T-helper 1 cell treated with Interleukin-12 subunit alpha and Interleukin-12 subunit beta and Interleukin-4 antibody, amounts not matched to agents 30 ng/mL and 1 ng/mL, for 36 hours (primary cell): Measurements from ENCODE around the gene UTP25. TPM values are rescaled to one million over a fixed set of nuclear protein-coding genes. Genes with fewer than 3 reads are reported as not detected.

Experiments
- intact Hi-C: fragments of 100-400 bp; cut with micrococcal nuclease; formaldehyde crosslinking; loops from one replicate; pipeline ENCODE4 v1.15.1; 2024
- total RNA-seq: library from RNA; stranded (reverse); gene quantifications from 2 replicates; pipeline ENCODE4 v1.2.3, GENCODE V29; 2022

The UTP25 gene
- total RNA-seq, 1 donor from 2014 or later, result 11.0 TPM

DNA sequence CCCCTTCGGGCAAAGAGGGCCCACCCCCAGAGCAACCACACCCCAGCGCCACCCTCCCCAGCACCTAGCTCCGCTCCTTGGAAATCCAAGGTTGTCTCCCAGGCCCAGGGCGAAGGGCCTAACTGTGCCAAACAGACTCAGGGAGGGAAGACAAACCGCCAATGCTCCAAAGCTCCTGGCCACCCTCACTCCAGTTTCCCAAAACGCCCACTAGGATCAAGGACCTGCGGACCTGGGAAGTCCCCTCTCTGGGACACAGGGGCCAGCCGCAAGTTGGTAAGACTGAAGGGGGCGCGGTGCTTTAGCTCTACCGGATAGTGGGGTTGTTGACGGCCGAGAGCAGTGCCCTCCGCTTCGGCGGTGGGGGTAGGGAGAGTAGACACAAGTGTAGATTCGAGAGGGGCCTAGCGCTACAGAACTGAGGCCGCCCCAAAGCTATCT is 22.4 kb upstream of the UTP25 start:
- intact Hi-C loops, result no loop called here

DNA sequence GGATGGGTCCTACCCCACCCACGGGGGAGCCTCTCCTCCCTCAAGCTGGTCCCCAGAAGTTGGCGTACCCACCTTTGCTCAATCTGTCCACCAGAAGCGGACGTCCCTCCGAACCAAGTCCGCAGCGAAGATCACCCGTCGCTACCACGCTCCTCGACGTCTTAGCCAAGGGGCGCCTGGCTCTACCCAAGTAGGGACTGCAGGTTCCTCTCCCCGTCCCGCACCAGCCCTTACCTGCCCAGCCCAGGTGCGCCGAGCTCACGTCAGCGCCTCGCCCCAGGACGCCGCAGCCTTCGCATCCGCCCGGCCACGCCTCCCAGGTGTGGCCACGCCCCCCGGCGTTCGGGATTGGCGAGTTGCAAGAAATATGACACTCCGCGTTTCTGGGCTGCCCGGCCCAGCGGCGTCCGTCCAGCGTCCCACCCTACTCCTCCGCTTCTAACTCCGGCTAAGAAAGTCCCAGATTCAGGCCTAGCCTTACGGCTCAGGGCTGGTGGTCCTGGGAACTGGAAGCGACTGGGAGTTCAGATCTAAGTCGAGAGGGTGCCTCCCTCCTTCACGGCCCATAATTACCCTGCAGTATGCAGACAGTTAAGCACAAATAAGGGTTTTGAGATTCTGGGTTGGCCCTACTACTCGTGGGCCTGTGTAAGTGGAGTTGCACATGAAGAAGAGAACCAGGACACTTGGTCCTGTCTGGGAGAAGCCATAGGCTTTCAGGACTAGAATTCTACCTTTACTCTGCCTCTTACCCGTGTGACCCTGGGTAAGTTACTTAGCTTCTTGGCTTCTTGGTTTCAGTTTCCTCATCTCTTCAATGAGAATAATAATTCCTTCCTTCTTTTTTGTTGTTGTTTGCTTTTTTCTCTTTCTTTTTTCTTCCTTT is 21.7 kb upstream of the UTP25 start, which contains the start of gene IRF6:
IRF6 (minus strand) TSS at position 268 of the 886 bp plus-strand sequence. CDS start 4,729 bp downstream, outside the sequence.
- intact Hi-C loops, result loop anchor here (2.0 kb wide), 1 partner anchor 17 kb away; no protein-coding TSS in a partner anchor

GRCh38 chr1:209807509-209807908 is 20.3 kb upstream of the UTP25 start:
- intact Hi-C loops, result loop anchor here (2.0 kb wide), 1 partner anchor 15 kb away; no protein-coding TSS in a partner anchor

DNA sequence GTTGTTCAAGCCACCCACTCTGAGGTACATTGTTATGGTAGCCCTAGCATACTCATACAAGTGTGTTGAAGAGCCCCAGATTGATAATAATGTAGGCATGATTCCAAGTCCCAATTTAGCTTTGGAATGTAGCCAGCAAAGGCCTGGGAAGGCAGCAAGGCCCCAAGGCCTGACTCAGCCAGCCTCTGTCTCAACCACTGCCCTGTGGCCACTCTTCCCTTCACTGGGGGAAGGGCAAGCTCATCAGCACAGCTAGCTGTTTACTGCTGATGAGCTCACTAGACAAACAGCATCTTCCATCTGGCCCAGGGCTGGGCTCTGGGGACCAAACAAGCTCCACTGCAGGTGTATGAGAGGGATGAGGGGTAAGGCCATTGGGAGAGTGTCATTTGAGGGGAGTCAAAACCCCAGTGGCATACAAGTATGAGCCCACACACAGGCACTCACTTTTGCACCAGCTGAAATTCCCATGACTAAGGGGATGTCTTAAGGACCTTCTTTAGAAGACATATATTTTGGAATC is 19.7 kb upstream of the UTP25 start:
- intact Hi-C loops, result no loop called here

- intact Hi-C loops, result no loop called here
Measured at GRCh38 chr1:209809611-209810010, 18.2 kb upstream of the UTP25 start.

GRCh38 chr1:209810783-209811182 is 17.0 kb upstream of the UTP25 start:
- intact Hi-C loops, result no loop called here

- intact Hi-C loops, result no loop called here
Measured at GRCh38 chr1:209813902-209814301, 13.9 kb upstream of the UTP25 start.

GRCh38 chr1:209815490-209815889 is 12.3 kb upstream of the UTP25 start:
- intact Hi-C loops, result no loop called here

DNA sequence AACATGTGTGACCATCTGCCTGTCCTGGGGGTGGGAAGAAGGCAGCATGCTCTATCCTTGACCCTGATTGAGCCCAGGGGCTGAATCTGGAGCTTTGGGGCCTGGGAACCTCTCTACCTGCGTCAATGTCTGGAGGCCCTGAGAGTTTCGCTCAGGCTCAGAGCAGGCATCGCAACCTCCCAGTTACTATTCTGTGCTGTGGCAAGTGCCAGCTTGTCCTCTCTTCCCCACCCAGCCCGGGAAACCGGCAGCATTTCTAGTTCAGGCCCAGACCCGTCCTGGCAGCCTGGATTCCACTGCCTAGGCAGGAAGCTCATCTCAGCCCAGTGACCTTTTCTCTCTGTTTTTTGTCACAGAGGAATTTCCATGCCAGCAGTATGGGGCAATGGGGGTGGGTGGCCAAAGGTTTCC is 11.8 kb upstream of the UTP25 start:
- intact Hi-C loops, result no loop called here

- intact Hi-C loops, result no loop called here
Measured at GRCh38 chr1:209816923-209817322, 10.8 kb upstream of the UTP25 start.

DNA sequence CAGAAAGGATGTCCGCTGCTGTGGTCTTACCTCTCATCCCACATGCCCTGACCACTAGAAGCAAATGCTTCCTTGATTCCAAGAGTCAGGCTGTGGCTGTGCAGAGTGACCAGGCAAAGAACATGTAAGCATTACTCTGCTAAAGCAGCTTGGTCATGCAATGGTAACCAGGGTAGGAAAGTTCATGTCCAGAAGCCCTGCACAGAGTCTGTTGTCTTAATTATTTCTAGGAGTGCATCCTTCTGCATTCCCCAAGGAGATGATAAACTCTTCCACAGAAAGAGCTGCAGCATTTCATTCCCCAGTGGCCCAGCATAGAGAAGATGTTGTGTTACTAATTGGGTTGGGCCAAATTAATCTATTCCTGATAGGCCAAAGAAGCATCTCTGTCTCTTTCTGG is 10.1 kb upstream of the UTP25 start:
- intact Hi-C loops, result no loop called here

DNA sequence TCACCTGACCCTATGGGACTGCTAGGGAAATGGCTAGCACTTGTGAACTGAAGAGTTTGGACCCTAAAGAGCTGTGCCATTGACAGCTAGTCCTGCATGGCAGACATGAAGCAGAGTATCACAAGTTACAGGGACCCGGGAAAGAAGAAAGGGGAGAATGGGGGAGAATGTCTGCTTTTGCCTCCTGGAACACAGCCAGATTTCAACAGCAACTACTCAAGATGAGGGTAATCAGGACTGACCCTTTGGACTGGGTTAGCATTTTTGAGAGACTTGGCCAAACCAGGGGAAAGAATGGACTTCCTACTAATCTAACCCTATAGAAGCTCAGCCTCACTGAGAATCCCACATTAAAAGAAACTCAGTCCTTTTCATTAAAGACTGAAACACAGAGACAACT is 8.7 kb upstream of the UTP25 start:
- intact Hi-C loops, result no loop called here

- intact Hi-C loops, result loop anchor here (10.0 kb wide), 4 partner anchors 1514 to 1956 kb away; partner anchors contain the start of genes PLXNA2 and SLC30A1
Measured at GRCh38 chr1:209820986-209821385, 6.8 kb upstream of the UTP25 start.

GRCh38 chr1:209822706-209823105 is 5.1 kb upstream of the UTP25 start:
- intact Hi-C loops, result loop anchor here (1.0 to 10.0 kb wide), 8 partner anchors 16 to 1958 kb away; partner anchors contain the start of genes IRF6, PLXNA2 and SLC30A1

GRCh38 chr1:209823143-209824041 is 4.4 kb upstream of the UTP25 start:
- intact Hi-C loops, result loop anchor here (1.0 to 10.0 kb wide), 8 partner anchors 17 to 1959 kb away; partner anchors contain the start of genes IRF6, PLXNA2 and SLC30A1

GRCh38 chr1:209825591-209826434 is 2.0 kb upstream of the UTP25 start:
- intact Hi-C loops, result loop anchor here (2.0 to 10.0 kb wide), 8 partner anchors 133 to 1961 kb away; partner anchors contain the start of genes PLXNA2 and SLC30A1

DNA sequence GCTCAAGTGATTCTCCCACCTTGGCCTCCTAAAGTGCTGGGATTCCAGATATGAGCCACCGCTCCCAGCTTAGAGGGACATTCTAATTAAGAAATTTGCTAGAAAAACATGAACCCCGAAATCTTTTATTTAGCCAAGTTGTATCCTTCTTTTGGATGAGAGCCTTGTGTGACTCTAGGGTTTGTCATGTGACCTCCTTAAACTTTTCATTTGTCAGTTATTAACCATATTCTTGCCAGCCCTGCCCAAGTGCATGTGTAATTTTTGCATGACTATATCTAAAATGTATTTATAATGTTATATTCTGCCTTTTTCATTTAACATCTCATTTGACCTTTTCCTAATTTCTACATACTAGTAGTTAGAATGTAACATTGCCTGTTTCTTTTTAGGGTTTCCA is 1.9 kb downstream of the UTP25 start:
- intact Hi-C loops, result loop anchor here (5.0 to 10.0 kb wide), 6 partner anchors 618 to 1965 kb away; partner anchors contain the start of genes PLXNA2 and SLC30A1

GRCh38 chr1:209830722-209831121 is 3.0 kb downstream of the UTP25 start:
- intact Hi-C loops, result no loop called here

- intact Hi-C loops, result no loop called here
Measured at GRCh38 chr1:209831615-209832014, 3.8 kb downstream of the UTP25 start.

- intact Hi-C loops, result no loop called here
Measured at GRCh38 chr1:209835782-209836298, 8.1 kb downstream of the UTP25 start.
